ENCODE measurements around the gene SNX8. TPM values are rescaled to one million over a fixed set of nuclear protein-coding genes. Genes with fewer than 3 reads are reported as not detected.

Gene SNX8
- polyA plus RNA-seq, 1 experiment = 40.2 TPM

DNA sequence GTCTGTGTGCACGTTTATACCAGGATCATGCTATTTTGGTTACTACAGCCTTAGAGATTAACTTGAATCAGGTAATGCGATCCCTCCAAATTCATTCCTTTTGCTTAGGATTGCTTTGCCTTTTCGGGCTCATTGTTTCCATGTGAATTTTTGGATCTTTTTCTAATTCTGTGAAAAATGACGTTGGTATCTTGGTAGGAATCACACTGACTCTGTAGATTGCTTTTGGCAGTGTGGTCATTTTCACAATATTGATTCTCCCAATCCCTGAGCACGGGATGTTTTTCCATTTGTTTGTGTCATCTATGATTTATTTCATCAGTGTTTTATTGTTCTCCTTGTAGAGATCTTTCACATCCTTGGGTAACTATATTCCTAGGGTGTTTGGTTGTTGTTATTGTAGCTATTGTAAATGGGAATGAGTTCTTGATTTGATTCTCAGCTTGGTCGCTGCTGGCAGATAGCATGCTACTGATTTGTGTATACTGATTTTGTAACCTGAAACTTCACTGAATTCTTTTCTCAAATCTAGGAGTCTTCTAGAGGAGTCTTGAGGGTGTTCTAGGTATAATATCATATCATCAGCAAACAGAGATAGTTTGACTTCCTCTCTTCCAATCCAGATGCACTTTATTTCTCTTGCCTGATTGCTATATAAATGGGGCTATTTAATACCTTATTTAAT is 18.2 kb downstream of the SNX8 start:
- POLR2A ChIA-PET = no interaction called here
- H3K27me3 ChIP-seq (ENCODE audit: control insufficient read depth, insufficient read depth, low read length) = no peaks in the 10 kb centered on the region
- no peak overlapping the region for H3K4me3 ChIP-seq (ENCODE audit: low read depth, low read length)
- DNase-seq (ENCODE audit: low read depth, low spot score) = no peak
- CTCF ChIA-PET = no interaction called here
- TF ChIP-seq, protein P1, sequence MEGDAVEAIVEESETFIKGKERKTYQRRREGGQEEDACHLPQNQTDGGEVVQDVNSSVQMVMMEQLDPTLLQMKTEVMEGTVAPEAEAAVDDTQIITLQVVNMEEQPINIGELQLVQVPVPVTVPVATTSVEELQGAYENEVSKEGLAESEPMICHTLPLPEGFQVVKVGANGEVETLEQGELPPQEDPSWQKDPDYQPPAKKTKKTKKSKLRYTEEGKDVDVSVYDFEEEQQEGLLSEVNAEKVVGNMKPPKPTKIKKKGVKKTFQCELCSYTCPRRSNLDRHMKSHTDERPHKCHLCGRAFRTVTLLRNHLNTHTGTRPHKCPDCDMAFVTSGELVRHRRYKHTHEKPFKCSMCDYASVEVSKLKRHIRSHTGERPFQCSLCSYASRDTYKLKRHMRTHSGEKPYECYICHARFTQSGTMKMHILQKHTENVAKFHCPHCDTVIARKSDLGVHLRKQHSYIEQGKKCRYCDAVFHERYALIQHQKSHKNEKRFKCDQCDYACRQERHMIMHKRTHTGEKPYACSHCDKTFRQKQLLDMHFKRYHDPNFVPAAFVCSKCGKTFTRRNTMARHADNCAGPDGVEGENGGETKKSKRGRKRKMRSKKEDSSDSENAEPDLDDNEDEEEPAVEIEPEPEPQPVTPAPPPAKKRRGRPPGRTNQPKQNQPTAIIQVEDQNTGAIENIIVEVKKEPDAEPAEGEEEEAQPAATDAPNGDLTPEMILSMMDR (IDR thresholded peaks at IDR 0.05; ENCODE audit: low read depth, low read length) = no peak
- no peak overlapping the region for H3K27ac ChIP-seq (ENCODE audit: low read depth, low read length)
- H3K9me3 ChIP-seq (ENCODE audit: control insufficient read depth, insufficient read depth, low read length) = no peaks in the 10 kb centered on the region

GRCh38 chr7:2290877-2291276 is 23.4 kb downstream of the SNX8 start:
- DNase-seq (ENCODE audit: low read depth, low spot score) = no peak
- no peaks in the 10 kb centered on the region for H3K27me3 ChIP-seq (ENCODE audit: control insufficient read depth, insufficient read depth, low read length)
- POLR2A ChIA-PET = no interaction called here
- CTCF ChIA-PET = no interaction called here
- H3K9me3 ChIP-seq (ENCODE audit: control insufficient read depth, insufficient read depth, low read length) = no peaks in the 10 kb centered on the region
- TF ChIP-seq, protein P1 (IDR thresholded peaks at IDR 0.05; ENCODE audit: low read depth, low read length) = no peak
- no peak overlapping the region for H3K27ac ChIP-seq (ENCODE audit: low read depth, low read length)
- H3K4me3 ChIP-seq (ENCODE audit: low read depth, low read length) = no peak overlapping the region

DNA sequence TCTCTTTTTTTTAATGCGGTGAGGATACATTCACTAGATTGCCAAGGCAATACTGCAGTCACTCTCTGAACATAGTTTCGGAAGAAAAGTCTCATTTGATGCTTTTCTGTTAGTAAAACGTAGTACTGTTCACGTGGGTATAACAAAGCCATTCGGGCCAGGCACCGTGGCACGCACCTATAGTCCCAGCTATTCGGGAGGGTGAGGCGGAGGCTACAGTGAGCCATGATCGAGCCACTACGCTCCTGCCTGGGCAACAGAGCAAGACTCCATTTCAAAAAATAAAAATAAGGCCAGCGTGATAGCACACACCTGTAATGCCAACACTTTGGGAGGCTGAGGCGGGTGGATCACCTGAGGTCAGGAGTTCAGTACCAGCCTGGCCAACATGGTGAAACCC is 24.6 kb downstream of the SNX8 start:
- no peaks in the 10 kb centered on the region for H3K9me3 ChIP-seq (ENCODE audit: control insufficient read depth, insufficient read depth, low read length)
- CTCF ChIA-PET = no interaction called here
- H3K27me3 ChIP-seq (ENCODE audit: control insufficient read depth, insufficient read depth, low read length) = no peaks in the 10 kb centered on the region
- no peak overlapping the region for H3K27ac ChIP-seq (ENCODE audit: low read depth, low read length)
- POLR2A ChIA-PET = no interaction called here
- H3K4me3 ChIP-seq (ENCODE audit: low read depth, low read length) = no peak overlapping the region
- TF ChIP-seq, protein P1 (IDR thresholded peaks at IDR 0.05; ENCODE audit: low read depth, low read length) = no peak
- DNase-seq (ENCODE audit: low read depth, low spot score) = no peak

- no peak for DNase-seq (ENCODE audit: low read depth, low spot score)
- Histone ChIP-seq H3K27me3 (ENCODE audit: control insufficient read depth, insufficient read depth, low read length) (no peaks in the 10 kb centered on the region), H3K4me3 (ENCODE audit: low read depth, low read length) (no peak overlapping the region), H3K27ac (ENCODE audit: low read depth, low read length) (no peak overlapping the region), H3K9me3 (ENCODE audit: control insufficient read depth, insufficient read depth, low read length) (no peaks in the 10 kb centered on the region)
- POLR2A ChIA-PET = no interaction called here
- TF ChIP-seq, protein P1 (IDR thresholded peaks at IDR 0.05; ENCODE audit: low read depth, low read length) = no peak
- CTCF ChIA-PET = no interaction called here
Observed at GRCh38 chr7:2289111-2289586, 25.1 kb downstream of the SNX8 start.

DNA sequence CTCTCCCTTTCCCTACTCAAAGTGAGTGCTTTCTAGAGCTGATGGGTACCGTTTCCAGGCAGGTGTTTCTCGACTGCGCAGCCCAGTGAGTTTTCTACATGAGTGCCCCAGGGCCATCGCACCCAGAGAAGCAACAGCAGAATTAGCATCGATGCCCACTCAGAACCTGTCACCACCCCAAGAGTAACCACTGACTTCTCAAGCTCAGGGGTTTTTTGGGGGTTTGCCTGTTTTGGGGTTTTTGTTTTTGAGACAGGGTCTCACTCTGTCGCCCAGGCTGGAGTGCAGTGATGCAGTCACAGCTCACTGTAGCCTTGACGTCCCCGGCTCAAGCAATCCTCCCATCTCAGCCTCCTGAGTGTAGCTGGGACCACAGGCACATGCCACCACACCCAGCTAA is 25.7 kb downstream of the SNX8 start:
- Histone ChIP-seq H3K4me3 (ENCODE audit: low read depth, low read length) (no peak overlapping the region), H3K27me3 (ENCODE audit: control insufficient read depth, insufficient read depth, low read length) (no peaks in the 10 kb centered on the region), H3K9me3 (ENCODE audit: control insufficient read depth, insufficient read depth, low read length) (no peaks in the 10 kb centered on the region), H3K27ac (ENCODE audit: low read depth, low read length) (no peak overlapping the region)
- ChIA-PET CTCF (no interaction called here), POLR2A (no interaction called here)
- no peak for DNase-seq (ENCODE audit: low read depth, low spot score)
- TF ChIP-seq, protein P1 (IDR thresholded peaks at IDR 0.05; ENCODE audit: low read depth, low read length) = no peak
